Activated CD4-positive, alpha-beta T cell treated with anti-CD3 and anti-CD28 coated beads for 4 hours (primary cell): ENCODE data around the gene ALLC.

Experiments
- DNase-seq, 2 donors: peaks; one replicate each; pipeline ENCODE4 v3.0.0-alpha.2; 2020

ALLC gene

DNA sequence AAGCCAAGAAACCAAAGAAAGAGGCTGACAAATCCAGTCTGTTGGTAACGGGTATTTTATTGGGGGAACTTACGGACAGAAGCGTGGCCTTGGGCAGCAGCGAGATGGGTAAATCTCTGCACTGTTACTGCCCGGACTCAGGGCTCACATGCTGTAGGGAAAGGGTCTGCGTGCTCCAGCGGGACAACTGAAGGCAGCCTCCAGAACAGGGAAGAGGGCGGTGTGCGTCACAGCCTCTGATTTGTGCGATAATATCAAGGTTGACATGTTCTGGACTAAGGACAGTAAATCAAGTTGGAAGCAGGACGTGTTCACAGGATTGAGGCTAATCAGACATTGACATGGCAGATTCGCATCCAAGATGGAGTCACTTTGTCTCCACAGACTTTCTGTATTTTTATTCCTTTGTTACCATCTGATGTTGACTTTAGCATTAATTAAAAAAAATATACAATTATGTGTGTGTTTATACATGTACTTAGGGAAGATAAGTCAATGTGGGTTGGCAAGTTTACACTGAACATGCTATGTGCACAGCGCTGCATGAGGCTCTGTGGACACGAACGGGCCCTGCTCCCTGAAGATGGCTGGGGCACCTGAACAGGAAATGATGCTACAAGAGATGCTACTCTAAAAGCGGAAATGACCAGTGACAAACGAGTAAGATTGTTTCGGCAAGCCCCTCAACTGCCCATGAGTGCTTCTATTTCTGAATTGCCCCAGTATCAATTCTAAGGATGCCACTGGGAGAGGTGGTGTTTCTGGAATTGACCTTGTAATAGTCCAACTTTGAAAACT lies 22.7 kb downstream of the ALLC start:
- DNase-seq, result no peak

DNA sequence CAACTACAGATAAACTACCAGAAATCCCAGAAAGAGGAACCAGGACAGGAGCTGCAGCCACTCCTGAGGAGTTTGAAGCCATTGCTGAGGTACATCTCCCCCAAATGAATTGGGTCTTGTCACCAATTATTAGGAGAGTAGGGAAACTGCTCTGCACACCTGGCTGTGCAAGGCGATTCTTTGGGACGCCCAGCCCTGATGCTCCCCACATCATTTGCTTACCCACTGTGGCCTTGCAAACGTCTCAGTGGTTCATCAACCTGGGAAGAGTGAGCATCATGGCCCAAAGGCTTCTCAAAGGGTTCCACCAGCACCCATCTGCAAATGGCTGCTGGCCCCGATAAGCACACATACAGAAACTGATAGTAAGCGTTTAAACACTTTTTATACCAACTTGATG lies 23.6 kb downstream of the ALLC start:
- no peak for DNase-seq

- DNase-seq, result no peak
These were observed 24.8 kb downstream of the ALLC start for GRCh38 chr2:3682811-3683210.

DNA sequence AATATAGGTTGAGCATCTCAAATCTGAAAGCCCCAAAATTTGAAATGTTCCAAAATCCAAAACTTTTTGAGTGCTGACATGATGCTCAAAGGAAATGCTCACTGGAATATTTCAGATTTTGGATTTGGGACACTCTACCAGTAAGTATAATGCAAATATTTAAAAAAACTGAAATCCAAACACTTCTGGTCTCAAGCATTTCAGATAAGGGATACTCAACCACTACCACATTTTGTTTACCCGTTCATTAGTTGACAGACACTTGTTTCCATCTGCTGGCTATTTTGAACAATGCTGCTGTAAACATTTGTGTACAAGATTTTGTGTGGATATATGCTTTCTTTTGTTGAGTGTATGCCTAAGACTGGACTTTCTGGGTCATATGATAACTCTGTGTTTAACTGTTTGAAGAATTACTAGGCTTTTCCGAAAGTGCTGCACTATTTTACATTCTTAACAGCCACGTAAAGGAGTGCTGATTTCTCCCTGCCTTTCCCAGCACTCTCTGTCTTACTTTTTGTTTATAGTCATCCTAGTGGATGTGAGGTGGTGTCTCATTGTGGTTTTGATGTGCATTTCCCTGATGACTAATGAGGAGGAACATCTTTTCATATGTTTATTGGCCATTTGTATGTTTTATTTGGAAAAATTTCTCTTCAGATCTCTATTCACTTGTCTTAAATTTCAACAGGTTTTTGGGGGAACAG lies 25.9 kb downstream of the ALLC start:
- no peak for DNase-seq

GRCh38 chr2:3689998-3690748 lies 32.2 kb downstream of the ALLC start:
- DNase-seq, result no peak

GRCh38 chr2:3692375-3692774 lies 34.4 kb downstream of the ALLC start:
- DNase-seq, result no peak

DNA sequence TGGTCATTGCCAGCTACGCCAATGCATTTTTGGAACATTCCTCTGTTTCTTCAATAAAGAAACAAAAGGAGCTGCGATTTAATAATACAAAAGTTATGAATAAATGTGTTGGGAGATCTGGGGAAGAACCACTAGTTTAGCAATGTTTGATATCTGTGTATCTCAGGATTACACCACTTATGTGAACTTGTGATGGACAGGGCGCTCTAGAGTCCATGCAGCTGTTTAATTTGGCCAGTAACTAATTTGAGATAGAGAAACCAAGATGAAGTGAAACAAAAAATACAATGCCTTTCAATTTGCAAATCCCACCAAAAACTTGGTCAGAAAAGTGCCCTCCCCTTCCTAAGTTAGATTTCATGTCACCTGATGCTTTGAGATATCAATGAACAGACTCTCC lies 38.5 kb downstream of the ALLC start:
- no peak for DNase-seq

DNA sequence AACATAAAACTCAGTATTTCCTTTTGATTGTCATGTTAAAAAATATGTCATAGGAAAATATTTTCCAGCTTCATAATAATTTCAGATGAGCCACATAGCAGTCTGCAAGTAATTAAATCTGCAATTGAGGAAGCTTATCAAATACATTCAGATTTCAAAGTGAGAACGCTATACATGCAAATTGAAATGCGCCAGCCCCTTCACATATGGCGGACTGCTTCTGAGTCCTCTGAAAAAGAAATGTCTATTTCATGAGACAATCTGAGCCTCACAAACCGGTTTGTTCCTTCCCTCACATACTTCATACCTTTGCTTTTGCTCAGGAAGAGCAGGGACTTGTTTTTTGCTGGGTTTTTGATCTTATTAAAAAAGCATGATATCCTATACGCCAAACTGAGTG lies 43.1 kb downstream of the ALLC start:
- no peak for DNase-seq

- no peak for DNase-seq
These were observed 45.3 kb downstream of the ALLC start, which contains the start of gene DCDC2C for GRCh38 chr2:3703236-3703756. Gene DCDC2C (plus strand): TSS chr2:3703575. CDS start chr2:3703752, 177 bp downstream.

- no peak for DNase-seq
These were observed 45.9 kb downstream of the ALLC start for GRCh38 chr2:3703757-3704355.

DNA sequence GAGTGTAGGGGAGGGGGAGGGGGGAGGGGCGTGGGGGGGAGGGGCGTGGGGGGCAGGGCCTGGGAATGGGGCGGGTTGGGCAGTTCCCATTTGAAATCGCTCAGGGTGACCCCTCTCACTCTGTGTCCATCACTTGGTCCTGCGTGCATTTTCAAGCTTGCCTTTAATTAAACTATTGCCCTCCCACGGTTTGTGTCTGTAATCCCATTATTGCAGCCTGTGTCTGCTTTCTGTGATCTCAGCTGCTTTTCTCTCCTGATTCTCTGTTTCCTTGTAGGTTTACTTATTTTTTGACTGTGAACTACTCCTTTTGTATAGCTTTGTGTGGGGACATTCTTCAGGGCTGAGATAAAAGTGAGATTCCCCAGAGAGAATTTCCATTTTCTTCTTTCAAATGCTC lies 46.7 kb downstream of the ALLC start:
- no peak for DNase-seq

DNA sequence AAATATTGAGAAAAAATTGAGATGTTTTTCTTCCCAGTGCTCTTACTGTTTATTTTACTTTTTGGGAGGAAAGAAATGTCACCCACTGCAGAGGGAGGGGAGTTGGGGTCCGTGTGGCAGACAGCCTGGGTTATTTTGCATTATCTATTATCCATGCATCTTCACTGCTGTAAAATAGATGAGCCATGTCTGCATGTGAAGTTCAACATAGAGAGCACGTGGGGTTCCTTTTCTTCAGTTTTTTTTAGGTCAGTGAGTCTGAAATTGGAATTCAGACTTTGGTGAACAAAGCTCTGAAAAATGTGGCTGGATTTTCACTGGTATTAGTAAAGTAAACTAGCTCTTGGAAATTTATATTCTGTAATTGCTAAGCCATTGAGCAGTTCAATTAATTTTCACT lies 47.8 kb downstream of the ALLC start:
- DNase-seq, result no peak

- no peak for DNase-seq
These were observed 48.9 kb downstream of the ALLC start for GRCh38 chr2:3706892-3707291.

GRCh38 chr2:3708576-3708975 lies 50.6 kb downstream of the ALLC start:
- DNase-seq, result no peak

DNA sequence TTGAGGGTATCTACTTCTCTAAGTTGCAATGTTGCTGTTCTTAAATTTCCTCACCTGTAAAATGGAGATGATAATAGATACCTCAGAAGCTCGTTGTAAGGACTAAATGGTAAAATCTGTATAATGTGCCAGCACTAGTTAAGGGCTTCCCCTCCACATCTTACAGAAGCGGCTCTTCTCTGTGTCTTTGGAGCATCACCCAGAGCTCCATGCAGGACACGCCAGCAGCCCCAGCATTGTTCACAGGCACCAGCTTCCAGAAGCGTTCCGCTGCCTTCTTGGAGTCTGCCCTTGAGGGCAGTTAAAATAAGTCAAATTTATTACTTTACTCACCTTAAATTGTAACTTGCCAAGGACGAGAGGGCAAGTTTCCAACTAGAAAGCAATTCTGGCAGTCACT lies 51.2 kb downstream of the ALLC start:
- no peak for DNase-seq

- no peak for DNase-seq
These were observed 54.4 kb downstream of the ALLC start for GRCh38 chr2:3712424-3712823.

DNA sequence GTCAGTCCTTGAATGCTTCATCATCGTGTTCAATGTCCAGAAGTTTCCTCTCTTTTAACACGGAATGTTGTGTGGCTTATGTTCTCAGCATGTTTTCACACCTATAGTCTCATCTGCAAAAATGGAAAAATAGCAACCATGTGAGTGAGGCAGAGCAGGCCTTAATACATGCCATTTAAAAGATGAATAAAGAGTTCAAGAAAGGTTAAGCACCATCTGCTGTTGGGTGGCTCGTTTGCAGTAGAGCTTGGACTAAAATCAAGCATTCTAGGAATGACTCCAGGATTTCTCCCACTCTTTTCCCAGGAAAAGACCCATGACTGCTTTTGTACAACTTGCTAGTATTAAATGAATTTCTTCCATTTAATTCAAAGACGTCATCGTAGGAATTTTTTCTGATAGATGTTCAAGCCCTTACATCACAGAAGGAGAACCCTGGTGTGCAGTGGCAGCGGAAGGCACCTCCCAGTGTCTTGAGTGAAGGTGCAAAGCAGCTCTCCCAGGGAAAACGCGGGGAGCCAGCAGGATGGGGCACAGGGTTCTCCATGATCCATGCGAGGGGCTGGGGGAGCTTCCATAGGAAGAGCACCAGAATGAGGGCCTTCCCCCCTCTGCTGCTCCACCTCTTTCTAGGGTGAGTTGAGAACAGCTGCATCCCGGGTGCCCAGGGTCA lies 55.0 kb downstream of the ALLC start:
- DNase-seq, result no peak

- no peak for DNase-seq
These were observed 60.7 kb downstream of the ALLC start for GRCh38 chr2:3718679-3719078.

DNA sequence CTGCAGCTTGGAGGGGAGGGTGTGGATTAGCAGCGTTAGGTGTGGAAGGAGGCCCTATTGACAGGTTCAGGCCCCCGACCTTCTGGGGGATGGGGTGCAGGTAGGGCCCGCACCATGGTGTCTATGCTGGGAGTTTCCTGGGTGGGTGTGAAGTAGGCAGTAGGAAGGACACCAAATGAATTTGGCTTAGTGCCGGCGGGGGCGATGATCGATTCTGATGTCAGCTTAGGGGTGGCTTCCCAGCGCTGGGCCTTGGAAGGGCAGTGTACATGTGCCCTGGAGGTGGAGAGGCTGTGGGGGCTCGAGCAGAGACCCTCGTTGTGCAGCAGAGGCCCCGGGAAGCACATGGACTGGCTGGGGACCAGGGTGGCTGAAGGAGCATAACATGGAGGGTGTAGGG lies 67.0 kb downstream of the ALLC start:
- no peak for DNase-seq

DNA sequence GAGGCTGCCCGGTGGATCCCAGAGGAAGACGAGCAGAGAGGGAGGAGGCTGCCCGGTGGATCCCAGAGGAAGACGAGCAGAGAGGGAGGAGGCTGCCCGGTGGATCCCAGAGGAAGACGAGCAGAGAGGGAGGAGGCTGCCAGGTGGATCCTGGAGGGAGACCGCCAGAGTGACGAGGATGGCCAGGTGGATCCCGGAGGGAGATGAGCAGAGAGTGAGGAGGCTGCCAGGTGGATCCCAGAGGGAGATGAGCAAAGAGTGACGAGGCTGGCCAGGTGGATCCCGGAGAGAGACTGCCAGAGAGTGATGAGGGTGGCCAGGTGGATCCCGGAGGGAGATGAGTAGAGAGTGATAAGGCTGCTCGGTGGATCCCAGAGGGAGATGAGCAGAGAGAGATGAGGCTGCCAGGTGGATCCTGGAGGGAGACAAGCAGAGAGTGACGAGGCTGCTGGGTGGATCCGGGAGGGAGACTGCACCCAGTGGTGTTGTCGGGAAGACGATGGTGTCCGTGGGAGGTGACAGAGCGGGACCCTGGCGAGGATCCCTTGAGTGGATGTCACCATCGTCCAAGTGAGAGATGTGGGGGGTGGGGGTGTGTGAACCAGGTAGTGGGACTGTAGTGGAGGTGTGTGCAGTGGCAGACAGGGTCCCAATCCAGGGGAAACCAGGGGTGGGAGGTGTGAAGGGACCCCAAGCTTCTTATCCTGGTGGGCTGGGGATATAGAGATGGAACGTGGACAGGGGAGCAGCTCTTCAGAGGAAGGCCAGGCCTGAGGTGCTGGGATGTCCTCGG lies 67.7 kb downstream of the ALLC start:
- no peak for DNase-seq

- DNase-seq, result no peak
These were observed 68.5 kb downstream of the ALLC start for GRCh38 chr2:3726511-3726910.
